HCT116 (cell line): Measurements from ENCODE around the gene SNN.

Source experiments
- POLR2AphosphoS5 ChIP-seq: IDR thresholded peaks from 2 replicates; pipeline ENCODE4 v1.6.1; 2011; ENCODE audit warnings: mild to moderate bottlenecking, low read depth, low read length, moderate library complexity
- RAD21 ChIP-seq: IDR thresholded peaks from 2 replicates; pipeline ENCODE4 v1.6.1; 2012; ENCODE audit warnings: low read depth, mild to moderate bottlenecking
- ZNF274 ChIP-seq: fragments of 200-500 bp; sonication (Bioruptor generic); IDR thresholded peaks from 2 replicates; pipeline ENCODE4 v1.6.1; 2014; ENCODE audit warnings: mild to moderate bottlenecking, low read depth, low read length, inconsistent platforms
- TF ChIP-seq, protein P1 (sequence below), 3 experiments: fragments of 200-600 bp in 1 of 3; sonication (generic) in 1 of 3; IDR thresholded peaks in 2 of 3; conservative IDR thresholded peaks in 1 of 3; 2 replicates each; pipeline ENCODE4 v1.5.1; 2012 to 2017; ENCODE audit warnings: low read depth in 2 of 3, low read length in 2 of 3, antibody characterized with exemption in 1 of 3, borderline replicate concordance in 1 of 3, control low read depth in 1 of 3, mild to moderate bottlenecking in 1 of 3, mixed read lengths in 1 of 3, mixed run types in 1 of 3, moderate library complexity in 1 of 3; ENCODE audit not compliant: insufficient read depth in 1 of 3

DNA sequence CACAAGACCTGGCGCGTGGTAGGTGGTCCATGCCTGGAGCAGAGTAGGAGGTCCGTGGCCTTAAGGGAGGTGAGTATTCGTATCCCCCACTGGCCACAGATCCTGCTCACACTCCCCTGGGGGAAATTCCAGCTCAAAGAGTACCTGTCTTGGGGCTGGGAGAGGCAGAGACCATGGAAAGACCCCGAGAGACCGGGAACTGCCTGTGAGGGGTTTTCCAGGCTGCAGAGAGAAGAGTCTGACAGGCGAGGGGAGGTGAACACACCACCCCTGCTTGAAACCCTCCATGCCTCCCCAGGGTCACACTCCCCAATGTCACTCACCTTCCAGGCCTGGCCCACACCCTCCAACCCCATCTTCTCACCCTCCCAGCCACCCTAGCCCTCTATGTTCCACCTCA lies 12.6 kb upstream of the SNN start:
- no peak for TF ChIP-seq RAD21
- TF ChIP-seq, protein P1, sequence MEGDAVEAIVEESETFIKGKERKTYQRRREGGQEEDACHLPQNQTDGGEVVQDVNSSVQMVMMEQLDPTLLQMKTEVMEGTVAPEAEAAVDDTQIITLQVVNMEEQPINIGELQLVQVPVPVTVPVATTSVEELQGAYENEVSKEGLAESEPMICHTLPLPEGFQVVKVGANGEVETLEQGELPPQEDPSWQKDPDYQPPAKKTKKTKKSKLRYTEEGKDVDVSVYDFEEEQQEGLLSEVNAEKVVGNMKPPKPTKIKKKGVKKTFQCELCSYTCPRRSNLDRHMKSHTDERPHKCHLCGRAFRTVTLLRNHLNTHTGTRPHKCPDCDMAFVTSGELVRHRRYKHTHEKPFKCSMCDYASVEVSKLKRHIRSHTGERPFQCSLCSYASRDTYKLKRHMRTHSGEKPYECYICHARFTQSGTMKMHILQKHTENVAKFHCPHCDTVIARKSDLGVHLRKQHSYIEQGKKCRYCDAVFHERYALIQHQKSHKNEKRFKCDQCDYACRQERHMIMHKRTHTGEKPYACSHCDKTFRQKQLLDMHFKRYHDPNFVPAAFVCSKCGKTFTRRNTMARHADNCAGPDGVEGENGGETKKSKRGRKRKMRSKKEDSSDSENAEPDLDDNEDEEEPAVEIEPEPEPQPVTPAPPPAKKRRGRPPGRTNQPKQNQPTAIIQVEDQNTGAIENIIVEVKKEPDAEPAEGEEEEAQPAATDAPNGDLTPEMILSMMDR (IDR thresholded peaks at IDR 0.05 in 2 of 3, conservative IDR thresholded peaks at IDR 0.05 in 1 of 3; ENCODE audit: borderline replicate concordance in 1 of 3, insufficient read depth in 1 of 3, low read depth in 2 of 3, low read length in 2 of 3), result no peak
- no peak for TF ChIP-seq POLR2AphosphoS5
- no peak for TF ChIP-seq ZNF274
